ENCODE data around the gene NHLRC4.

DNA sequence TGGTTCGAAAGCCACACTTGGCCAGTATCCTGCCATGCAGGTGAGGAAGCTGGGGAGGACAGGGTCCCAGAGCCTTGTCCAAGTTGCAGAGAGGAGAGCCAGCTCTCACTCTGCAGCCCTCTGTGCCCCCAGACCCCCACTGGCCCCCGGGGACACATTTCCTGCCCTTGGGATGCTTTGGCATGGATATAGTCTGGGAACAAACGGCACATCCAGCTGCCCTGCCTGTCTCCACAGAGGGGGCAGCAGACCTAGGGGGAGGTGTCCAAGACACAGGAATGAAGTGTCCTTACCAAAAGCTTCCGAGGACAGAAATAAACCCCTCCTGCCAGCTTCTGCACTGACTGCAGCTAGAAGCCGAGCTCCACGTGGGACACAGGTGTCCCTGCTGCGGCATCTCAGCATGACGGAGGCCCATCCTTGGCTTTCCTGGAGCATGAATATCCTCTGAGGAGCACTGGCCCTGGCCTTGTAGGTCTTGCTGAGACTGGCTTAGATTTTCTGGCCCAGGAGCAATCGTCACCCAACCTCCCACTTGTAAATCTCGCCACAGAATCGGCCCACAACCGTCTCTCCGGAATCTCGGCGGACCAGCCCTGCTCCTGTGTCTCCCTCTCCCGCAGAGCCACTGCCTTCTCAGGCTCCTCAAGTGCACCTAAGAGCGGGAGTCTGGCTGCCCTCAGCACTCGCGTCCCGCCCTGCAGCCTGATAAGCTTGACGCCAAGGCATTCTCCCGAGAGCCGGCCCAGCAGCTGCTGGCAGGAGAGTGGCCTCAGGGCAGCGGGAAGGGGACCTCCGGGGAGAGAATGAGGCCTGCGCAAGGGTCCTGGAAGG, 40.4 kb upstream of the NHLRC4 start:
- TF ChIP-seq, protein P1, sequence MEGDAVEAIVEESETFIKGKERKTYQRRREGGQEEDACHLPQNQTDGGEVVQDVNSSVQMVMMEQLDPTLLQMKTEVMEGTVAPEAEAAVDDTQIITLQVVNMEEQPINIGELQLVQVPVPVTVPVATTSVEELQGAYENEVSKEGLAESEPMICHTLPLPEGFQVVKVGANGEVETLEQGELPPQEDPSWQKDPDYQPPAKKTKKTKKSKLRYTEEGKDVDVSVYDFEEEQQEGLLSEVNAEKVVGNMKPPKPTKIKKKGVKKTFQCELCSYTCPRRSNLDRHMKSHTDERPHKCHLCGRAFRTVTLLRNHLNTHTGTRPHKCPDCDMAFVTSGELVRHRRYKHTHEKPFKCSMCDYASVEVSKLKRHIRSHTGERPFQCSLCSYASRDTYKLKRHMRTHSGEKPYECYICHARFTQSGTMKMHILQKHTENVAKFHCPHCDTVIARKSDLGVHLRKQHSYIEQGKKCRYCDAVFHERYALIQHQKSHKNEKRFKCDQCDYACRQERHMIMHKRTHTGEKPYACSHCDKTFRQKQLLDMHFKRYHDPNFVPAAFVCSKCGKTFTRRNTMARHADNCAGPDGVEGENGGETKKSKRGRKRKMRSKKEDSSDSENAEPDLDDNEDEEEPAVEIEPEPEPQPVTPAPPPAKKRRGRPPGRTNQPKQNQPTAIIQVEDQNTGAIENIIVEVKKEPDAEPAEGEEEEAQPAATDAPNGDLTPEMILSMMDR (conservative IDR thresholded peaks at IDR 0.05; ENCODE audit: low read depth, low read length) = no peak
- no peak for TF ChIP-seq EZH2 (IDR thresholded peaks at IDR 0.05; ENCODE audit: low read length, unreplicated experiment)

All from PC-3 (cell line).